ENCODE results near the gene CEP104. TPM values are rescaled to one million over a fixed set of nuclear protein-coding genes. Genes with fewer than 3 reads are reported as not detected.

The CEP104 gene
- total and polyA plus RNA-seq, 10 donors: 4.5 to 49.4 (median 33.4) TPM

GRCh38 chr1:3827813-3828307 is 29.2 kb downstream of the CEP104 start:
- no peak for DNase-seq

GRCh38 chr1:3825356-3825755 is 31.7 kb downstream of the CEP104 start:
- DNase-seq: no peak
- Histone ChIP-seq H3K27me3 (replicated peaks in 1 of 7) (no peaks in the 10 kb centered on the region), H3K27ac (no peak overlapping the region), H3K9me3 (no peaks in the 10 kb centered on the region), H3K4me3 (no peak overlapping the region), H3K36me3 (peaks cover 0 to 100% (median 91%) of the 10 kb centered on the region in 6 donors), H3K4me1 (no peaks in the 10 kb centered on the region)
- intact Hi-C loops (cut with DNase I; ENCODE audit: low total_unique reads): no loop called here
- 85 to 92% (median 90%) methylated on average over 15 of the region's 15 CpGs for WGBS, 5 donors
- TF ChIP-seq POLR2AphosphoS5 (IDR thresholded peaks at IDR 0.05) (no peak), POLR2A (IDR thresholded peaks at IDR 0.05) (no peak), CTCF (IDR thresholded peaks at IDR 0.05 in 8 of 11, conservative IDR thresholded peaks at IDR 0.05 in 3 of 11) (no peak)

More at GRCh38 chr1:3827813-3828307, 29.2 kb downstream of the CEP104 start:
- Histone ChIP-seq H3K27me3 (replicated peaks in 1 of 7) (no peaks in the 10 kb centered on the region), H3K9me3 (no peaks in the 10 kb centered on the region), H3K4me3 (no peak overlapping the region), H3K27ac (no peak overlapping the region), H3K4me1 (no peaks in the 10 kb centered on the region), H3K36me3 (peaks cover 0 to 100% (median 90%) of the 10 kb centered on the region in 6 donors)
- TF ChIP-seq POLR2A (IDR thresholded peaks at IDR 0.05) (no peak), POLR2AphosphoS5 (IDR thresholded peaks at IDR 0.05) (peak in 1 of 3 donors; percentile 6)
- intact Hi-C loops (cut with DNase I; ENCODE audit: low total_unique reads): no loop called here
- WGBS, 5 donors: 87 to 98% (median 94%) methylated on average over 14 of the region's 14 CpGs

GRCh38 chr1:3824650-3825049 is 32.4 kb downstream of the CEP104 start:
- WGBS, 5 donors: 79 to 97% (median 85%) methylated on average over 8 of the region's 8 CpGs
- intact Hi-C loops (cut with DNase I; ENCODE audit: low total_unique reads): no loop called here
- Histone ChIP-seq H3K27me3 (replicated peaks in 1 of 7) (no peaks in the 10 kb centered on the region), H3K4me1 (no peaks in the 10 kb centered on the region), H3K27ac (no peak overlapping the region), H3K4me3 (no peak overlapping the region), H3K9me3 (no peaks in the 10 kb centered on the region), H3K36me3 (peaks cover 0 to 100% (median 89%) of the 10 kb centered on the region in 6 donors)
- DNase-seq: no peak
- TF ChIP-seq CTCF (IDR thresholded peaks at IDR 0.05 in 8 of 11, conservative IDR thresholded peaks at IDR 0.05 in 3 of 11) (no peak), POLR2AphosphoS5 (IDR thresholded peaks at IDR 0.05) (no peak), POLR2A (IDR thresholded peaks at IDR 0.05) (no peak)

- TF ChIP-seq CTCF (IDR thresholded peaks at IDR 0.05 in 8 of 11, conservative IDR thresholded peaks at IDR 0.05 in 3 of 11): no peak
- intact Hi-C loops (cut with DNase I; ENCODE audit: low total_unique reads): no loop called here
- no peak for DNase-seq
- H3K27me3 ChIP-seq (replicated peaks in 1 of 7): no peaks in the 10 kb centered on the region
- H3K36me3 ChIP-seq: peaks cover 0 to 98% (median 72%) of the 10 kb centered on the region in 6 donors
- 71 to 95% (median 79%) methylated on average over 15 to 16 of the region's 16 CpGs for WGBS, 5 donors
- no peak overlapping the region for H3K27ac ChIP-seq
- no peak overlapping the region for H3K4me3 ChIP-seq
- H3K9me3 ChIP-seq: no peaks in the 10 kb centered on the region
- H3K4me1 ChIP-seq: no peaks in the 10 kb centered on the region
These were observed 34.6 kb downstream of the CEP104 start for GRCh38 chr1:3822421-3822820.

GRCh38 chr1:3821908-3822307 is 35.1 kb downstream of the CEP104 start:
- intact Hi-C loops (cut with DNase I; ENCODE audit: low total_unique reads): no loop called here
- Histone ChIP-seq H3K9me3 (no peaks in the 10 kb centered on the region), H3K4me1 (no peaks in the 10 kb centered on the region), H3K36me3 (peaks cover 0 to 94% (median 67%) of the 10 kb centered on the region in 6 donors), H3K27me3 (replicated peaks in 1 of 7) (no peaks in the 10 kb centered on the region), H3K4me3 (no peak overlapping the region), H3K27ac (no peak overlapping the region)
- WGBS, 5 donors: 86 to 92% (median 90%) methylated on average over 15 of the region's 15 CpGs
- DNase-seq: no peak
- TF ChIP-seq POLR2A (IDR thresholded peaks at IDR 0.05) (no peak), CTCF (IDR thresholded peaks at IDR 0.05 in 8 of 11, conservative IDR thresholded peaks at IDR 0.05 in 3 of 11) (no peak), POLR2AphosphoS5 (IDR thresholded peaks at IDR 0.05) (no peak)

Data from spleen (tissue), 11 donors.